Epidermal melanocyte (primary cell): ENCODE data around the gene TTF2.

Experiments used
- DNase-seq: peaks from one replicate; pipeline ENCODE4 v3.0.0; 2011; ENCODE audit warnings: low spot score; ENCODE audit not compliant: insufficient read length

TTF2 gene

DNA sequence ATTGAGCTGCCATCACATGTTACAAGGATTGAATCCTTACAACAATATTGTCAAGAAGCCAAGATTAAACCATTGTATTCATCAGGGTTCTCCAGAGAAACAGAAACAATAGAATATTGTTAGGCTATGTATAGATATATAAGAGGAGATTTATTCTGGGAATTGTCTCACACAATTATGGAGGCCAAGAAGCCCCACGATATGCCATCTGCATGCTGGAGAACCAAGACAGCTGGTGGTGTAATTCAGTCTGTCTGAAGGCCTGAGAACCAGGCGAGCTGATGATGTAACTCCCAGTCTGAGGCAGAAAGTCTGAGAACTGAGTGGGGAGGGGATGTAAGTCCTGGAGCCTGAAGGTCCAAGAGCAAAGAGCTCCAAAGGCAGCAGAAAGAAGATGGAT lies 14.5 kb upstream of the TTF2 start:
- DNase-seq: no peak

DNA sequence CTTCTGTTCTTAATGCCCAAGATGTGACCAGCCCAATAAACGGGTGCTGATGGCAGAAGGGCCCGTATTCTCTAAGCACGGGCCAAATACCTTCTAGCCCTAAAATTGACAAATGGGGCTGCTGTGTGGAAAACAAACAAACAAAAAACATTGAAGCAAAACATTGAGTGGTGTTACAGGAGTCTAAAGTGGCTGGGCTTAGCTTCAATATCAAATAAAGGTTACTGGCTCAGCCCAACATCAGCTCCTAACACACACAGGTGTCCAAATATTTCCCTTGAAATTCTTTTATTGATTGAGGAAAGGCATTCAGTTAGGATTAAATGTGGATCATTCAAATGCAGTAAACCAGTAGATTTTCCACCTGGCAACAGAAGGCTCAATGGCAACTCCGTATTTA lies 13.3 kb upstream of the TTF2 start:
- DNase-seq: no peak

DNA sequence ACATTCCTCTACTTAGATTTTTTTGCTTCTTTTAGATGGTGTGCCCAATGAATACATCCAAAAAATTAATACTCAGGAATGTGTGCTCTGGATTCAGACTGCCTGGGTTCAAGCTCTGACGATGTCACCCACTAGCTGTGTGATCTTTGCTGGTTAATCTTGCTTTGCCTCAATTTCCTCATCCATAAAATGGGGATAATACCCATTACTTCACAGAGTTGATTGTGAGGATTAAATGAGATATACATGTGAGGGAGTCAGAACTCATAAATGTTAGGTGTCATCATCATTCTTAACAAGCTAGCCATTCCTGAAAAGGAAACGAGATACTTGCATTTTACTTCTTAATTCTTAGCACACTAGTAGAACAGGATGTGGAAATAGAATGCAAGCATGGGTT lies 12.9 kb upstream of the TTF2 start:
- DNase-seq: no peak

DNA sequence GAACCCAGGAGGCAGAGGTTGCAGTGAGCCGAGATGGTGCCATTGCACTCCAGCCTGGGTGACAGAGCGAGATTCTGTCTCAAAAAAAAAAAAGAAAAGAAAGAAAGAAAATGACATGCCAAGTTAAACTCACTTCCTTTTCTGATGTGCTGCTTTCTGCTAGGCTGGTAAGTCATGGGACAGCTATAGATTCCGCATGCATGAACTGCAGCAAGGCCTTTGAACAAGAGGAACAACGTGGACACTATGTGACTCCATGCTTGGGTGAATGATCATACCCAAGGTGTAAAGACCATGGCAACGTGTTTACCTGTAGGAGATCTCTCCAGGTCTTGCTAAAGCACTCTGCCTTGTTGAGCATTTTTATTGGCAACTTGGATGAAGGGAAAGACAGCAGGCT lies 10.3 kb upstream of the TTF2 start:
- DNase-seq: no peak

DNA sequence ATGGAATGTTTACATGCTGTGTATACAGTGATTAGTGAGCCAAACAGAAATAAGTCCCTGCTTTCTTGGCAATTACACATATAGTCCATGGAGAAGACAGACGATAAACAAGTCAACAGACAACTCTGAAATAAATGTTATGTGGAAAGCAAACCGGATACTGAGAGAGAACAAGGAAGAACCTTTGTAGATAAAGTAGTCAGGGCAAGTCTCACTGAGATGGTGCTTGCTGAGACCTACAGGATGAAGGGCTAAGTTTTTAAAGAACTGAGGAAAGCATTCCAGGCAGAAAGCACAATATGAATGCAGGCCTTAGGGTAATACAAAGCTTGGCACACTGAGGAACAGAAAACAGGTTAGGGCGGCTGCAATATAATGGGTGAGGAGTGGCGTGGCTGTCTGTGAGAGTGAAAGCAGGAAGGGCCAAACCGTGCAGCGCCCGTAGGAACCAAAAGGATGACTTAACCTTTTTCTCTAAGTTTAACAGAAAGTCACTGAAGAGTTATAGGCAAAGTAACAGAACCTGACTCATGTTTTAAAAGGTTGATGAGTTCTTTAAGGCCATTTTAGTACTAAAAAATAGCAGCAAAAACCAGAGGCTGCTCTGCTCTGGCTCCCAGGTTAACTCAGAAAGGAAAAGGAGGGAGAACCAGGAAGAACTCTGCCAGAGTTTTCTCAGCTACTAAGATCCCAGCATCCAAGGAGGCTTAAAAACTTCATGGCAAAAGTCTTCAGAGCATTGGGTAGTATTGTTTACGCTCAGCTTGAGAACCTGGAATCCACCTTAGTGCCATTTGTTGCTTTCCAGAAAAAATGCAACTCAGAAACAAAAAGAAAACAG lies 8.7 kb upstream of the TTF2 start:
- DNase-seq: no peak

DNA sequence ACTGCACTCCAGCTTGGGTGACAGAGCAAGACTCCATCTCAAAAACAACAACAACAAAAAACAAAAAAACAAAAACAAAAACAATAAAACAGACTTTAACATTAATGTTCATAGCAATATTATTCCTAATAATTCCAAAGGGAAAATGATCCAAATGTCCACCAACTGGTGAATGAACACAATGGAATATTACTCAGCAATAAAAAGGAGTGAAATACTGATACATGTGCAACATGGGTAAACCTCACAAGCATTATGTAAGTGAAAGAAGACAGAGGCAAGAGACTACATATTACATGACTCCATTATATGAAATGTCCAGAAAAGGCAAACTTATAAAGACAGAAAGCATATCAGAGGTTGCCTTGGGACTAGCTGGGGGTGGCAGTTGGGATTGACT lies 6.1 kb upstream of the TTF2 start:
- no peak for DNase-seq

DNA sequence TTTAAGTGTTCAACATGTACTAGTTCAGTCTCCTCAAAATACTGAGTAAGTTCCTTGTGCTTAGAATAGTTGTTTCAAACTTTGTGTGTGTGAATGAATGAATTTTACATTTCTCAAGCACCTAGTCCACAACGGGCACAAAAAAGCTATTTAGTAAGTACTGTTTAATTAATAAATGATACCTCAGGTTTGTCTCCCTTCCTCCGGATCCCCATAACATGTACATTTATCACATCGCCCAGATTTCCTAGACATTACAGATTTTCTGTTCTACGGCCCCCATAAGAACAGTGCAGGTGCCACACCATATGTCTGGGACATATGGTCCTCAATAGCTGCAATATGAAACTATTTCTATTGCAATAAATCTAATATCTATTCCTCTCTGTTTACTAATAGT lies 1.3 kb upstream of the TTF2 start:
- no peak for DNase-seq

DNA sequence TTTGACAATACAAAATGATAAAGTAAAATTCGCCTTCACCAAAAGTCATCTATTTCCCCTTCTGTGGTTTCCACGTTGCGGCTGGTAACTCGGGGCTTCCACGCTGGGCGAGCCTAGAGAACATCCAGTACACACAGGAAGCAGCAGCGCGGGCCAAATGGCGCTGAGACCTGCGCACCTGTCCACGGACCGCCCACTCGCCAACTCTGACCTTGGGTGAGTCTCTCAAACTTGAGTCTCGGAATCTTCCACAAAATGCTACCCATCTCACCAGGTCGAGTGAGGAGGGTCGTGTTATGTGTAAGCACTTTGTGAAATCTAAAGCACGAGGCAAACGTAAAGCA lies 820 bp upstream of the TTF2 start:
- DNase-seq: no peak

DNA sequence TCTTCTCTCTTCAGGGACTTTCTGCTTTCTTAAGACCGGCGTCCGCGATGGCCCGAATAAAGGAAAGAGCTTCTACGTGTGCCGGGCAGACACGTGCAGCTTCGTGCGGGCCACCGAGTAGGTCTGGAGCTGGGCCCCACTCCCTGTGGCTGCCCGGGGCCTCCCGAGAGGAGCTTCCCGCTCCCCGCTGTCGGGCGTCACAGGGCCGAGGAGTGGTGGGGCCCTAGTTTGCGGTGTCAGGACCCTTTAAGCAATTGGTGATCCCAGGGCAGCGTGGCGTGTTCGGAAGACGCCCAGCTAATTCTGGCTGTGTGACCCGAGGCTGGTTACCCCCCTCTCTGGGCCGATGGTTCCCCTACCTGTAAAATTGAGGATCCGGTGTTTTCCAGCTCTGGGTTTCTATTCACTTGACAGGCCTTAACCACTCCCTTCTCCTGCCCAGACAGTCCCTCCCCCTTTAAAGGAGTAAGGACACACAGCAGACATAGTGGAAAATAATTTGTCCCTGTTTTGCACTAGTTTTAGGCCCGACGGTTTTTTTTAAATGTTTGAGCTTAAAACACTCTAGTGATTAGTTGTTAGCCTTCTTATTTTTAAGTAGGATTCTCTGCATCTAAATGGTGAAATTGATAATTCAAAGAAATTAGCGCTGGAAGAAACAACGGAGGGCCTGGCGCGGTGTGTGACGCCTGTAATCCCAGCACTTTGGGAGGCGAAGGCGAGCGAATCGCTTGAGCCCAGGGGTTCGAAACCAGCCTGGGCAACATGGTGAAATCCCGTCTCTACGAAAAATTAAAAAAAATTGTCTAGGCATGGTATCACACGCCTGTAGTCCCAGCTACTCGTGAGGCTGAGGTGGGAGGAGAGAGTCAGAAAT lies 553 bp downstream of the TTF2 start:
- peak; percentile 37 for DNase-seq

DNA sequence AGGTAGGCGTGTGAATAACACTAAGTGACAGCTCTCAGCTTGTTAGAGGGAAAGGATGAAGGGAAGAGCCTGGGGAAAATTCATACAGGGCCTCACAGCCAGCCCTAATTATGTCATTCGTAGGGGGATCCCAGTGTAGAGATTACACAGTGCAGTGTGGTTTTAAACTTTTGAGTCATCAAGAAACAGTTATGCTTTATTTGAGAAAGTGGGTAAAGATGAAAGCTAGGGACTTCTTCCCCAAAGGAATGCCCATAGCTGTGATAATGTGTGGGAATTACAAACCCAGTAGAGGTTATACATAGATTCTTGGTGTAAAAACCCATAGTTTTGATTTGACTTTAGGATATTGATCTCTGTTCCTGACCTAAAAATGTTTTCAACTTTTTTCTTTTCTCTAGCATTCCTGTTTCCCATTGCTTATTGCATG lies 1.9 kb downstream of the TTF2 start:
- DNase-seq: no peak

DNA sequence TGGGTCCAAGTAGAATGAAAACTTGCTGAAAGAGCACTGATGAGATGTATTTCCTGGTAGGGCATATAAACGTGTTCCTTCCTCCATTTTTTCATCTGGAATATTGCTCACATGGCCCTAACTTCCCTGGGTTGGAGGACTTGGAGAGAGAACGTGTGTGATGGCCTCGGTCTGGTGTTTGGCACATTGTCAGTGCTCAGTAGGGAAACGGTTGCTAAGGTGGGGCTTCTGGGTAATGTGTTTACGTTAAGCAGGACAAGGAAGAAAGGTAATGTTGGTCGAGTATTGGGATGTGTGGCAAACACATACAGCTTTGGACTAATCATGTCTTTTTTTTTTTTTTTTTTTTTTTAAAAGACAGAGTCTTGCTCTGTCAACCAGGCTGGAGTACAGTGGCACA lies 6.2 kb downstream of the TTF2 start:
- no peak for DNase-seq

DNA sequence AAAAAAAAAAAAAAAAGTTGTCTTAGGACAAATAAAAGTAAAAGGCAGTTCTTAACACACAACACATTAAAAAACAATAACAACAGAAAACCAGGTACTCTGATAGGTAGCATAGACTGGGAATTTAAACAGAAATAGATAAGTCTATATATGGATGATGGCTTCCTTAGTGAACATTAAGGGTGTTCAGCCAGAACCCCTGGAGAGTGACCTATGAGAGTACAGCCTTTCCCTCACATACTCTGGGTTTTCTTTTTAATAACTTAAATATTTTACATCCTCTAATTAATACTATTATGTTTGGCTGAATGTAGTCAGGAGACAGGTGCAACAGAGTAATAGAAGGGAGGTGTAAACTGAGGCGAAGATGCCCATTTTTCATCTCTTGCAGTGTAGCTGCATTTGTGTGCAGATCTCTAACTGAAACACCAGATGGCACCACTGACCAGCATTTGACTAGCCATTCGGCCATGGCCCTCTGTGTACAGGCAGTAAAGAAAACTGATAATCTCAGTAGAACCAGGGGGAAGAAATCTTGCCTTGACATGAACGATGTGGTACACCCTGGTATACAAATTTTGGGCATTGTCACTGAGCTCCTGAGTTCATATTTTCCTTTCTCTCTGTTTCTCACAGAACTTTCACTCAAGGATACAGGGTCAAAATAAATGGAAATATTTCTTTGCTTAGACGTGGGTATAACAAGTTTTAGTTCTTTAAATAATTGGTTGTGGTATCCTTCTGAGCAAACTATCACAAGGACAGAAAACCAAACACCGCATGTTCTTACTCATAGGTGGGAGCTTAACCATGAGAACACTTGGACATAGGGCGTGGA lies 7.6 kb downstream of the TTF2 start:
- peak; percentile 68 for DNase-seq

DNA sequence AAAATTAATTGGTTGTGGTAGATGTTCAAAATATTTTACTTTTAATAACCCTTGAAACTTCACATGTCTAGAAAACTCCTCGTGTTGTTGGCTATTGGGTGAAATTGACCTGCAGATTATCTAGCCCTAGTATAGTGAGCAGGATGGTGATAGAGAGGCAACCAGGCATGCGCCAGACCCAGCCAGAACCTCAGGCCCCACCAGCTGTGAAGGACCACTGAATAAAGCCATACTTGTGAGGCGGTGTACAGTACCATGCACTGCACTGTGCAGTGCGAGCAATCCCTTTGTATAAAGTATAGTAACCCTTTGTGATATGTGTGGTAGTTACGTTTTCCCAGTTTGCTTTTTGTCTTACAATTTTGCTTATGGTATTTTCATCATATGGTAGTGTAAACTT lies 8.5 kb downstream of the TTF2 start:
- DNase-seq: no peak

DNA sequence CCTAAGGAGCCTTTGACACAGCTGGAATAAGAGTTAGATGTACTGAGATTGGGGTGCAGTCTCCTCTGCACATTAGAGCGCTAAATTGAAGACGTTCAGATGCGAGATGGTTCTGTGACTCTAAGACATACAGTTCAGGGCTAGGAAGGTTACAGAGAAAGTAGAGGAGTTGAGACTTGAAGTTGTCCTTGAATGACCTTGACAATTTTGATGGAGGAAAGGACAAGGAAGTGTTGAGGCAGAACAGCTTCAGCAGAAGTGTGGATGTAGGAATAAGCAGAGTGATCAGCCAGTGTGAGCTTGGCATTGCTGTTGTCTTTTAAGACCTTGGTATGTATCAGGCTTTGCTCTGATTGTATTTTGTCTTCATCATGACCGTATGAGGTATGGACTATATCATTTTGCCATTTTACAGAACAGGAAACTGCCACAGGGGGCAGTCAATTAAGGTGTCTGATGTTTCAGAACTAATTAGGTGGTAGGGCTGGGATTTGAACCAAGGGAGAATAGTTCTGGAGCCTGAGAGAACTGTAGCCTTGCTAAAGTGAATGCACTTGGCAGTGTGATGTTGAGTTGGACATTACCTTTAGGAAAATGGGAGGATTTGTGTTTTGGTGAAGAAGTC lies 9.2 kb downstream of the TTF2 start:
- no peak for DNase-seq

DNA sequence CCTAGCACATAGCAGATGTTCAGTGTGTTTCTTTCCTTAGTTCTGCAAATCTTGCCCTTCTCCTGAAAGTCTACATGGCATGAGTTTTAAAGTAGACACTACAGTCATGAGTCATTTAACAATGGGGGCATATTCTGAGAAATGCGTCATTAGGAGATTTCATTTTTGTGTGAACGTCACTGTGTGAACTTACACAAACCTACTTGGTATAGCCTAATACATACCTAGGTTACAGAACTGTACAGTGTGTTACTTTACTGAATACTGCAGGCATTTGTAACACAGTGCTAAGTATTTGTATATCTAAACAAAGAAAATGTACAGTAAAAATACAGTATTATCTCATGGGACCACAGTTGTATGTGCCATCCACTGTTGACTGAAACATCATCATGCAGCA lies 10.0 kb downstream of the TTF2 start:
- no peak for DNase-seq

DNA sequence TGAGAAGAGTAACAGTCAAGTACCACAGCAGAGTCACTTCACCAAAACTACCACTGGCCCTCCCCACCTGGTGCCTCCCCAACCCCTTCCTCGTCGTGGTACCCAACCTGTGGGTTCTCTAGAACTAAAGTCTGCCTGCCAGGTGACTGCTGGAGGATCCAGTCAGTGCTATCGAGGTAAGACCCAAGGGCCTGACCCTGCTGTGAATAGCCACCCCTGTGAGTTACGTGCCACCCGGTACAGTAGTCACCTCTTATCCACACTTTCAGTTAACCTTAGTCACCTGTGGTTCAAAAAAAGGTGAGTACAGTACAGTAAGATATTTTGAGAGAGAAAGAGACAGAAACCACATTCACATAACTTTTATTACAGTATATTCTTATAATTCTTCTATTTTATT lies 16.5 kb downstream of the TTF2 start:
- DNase-seq: no peak

DNA sequence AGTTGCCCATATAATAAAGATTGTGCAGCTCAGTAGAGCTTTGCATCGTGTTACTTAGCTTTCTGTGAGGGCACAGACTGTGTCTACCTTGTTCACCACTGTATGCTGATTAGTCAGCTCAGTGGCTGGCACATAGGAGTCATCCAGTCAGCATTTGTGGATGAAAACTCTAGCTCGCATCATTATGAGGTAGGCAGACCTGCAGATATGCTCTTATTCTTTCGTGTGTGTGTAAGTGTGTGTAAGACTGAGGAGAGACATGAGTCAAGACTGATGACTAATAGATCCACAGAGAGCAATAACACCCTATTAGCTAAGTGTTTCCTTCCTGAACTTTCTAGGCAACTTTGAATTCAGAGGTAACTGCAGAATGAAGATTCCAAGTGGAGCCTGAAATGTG lies 17.1 kb downstream of the TTF2 start:
- no peak for DNase-seq

DNA sequence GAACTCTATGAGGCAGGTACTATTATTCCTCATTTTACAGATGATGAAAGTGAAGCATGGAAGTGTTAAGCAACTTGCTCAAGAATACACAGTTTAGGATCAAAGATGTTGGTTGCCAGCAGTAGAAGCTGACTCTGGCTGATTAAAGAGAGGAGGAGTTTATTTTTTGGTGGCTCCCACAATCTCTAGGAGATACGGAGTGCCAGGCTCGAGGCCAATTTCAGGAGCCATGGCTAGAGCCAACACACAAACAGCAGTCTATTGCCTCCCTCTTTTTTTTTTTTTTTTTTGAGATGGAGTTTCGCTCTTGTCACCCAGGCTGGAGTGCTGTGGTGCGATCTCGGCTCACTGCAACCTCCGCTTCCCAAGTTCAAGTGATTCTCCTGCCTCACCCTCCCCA lies 19.6 kb downstream of the TTF2 start:
- DNase-seq: no peak

DNA sequence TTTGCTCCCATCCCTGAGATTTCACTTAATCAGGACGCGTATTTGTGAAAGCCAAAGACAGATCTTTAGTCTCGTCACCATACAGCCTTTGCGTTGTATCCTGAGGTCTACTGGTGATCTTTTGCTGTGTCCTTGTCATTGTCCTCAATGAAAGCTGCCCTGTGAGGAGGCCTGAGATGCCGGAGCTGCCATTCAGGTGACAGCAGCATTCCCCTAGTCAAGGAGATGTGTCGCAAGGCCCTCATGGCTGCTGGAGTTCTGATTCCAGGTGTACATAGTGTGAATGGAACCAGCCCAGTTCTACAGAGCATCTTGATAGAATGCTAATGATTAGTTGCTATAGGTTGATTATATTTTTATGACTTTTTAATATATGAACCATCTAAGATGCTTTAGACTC lies 24.1 kb downstream of the TTF2 start:
- no peak for DNase-seq

DNA sequence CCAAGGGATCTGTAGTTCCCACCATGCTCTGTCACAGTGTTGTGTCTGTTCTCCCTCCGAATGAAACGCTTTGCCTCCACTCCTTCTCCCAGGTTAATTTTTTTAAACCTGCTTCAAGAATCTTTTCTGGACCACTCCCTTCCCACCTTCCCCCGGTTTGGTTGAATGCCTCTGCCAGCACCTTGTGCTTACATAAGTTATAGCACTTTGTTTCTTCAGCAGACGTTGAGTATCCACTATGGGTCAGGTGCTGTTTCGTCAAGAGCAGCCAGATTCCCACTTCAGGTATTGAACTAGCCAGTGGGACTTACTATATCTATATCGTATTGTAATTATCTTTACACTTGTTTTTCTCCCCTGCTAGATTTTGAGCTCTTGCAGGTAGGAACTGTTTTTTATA lies 27.6 kb downstream of the TTF2 start:
- no peak for DNase-seq

DNA sequence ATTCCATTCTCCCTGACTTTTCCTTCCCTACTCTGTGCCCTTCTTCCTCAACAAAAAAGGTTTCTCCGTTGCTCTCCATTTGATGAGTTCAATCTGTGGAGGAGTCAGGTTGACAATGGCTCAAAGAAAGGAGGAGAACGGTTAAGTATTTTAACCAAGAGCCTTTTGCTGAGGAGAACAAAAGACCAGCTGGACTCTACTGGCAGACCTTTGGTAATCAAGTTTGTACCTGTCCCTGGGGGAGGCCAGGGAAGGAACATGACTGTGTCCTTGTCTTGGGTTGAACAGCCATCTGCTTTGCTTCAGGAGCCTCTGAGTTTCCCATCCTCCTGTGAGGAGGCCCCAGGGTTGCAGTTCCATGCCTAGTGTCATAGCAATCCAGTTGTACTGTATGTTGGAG lies 29.9 kb downstream of the TTF2 start:
- DNase-seq: no peak

DNA sequence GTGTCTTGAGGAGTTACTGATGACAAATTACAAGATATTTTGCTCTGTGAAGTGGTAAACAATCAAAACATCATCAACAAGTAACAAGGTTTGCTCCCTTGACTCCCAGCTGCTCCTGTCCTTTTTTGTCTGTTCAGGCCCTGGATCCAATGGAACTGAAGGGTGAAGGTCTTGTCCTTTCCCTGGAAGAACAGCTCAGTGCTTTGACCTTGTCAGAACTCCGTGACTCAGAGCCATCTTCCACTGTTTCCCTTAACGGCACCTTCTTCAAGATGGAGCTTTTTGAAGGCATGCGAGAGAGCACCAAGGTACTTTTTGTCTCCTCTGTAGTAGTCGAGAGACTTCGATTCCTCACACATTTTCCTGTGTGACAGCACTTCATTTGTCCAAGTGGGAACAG lies 32.5 kb downstream of the TTF2 start:
- DNase-seq: no peak
